Heart left ventricle (tissue), 13 donors: ENCODE measurements around the gene CEP85.

Source experiments
- POLR2A ChIP-seq, 2 donors: fragments of 450-650 bp; IDR thresholded peaks; one replicate each; pipeline ENCODE4 v1.6.1; 2017; ENCODE audit warnings: antibody characterized with exemption in 2 of 2, mild to moderate bottlenecking in 2 of 2, moderate library complexity in 2 of 2
- TF ChIP-seq, protein P1 (sequence below), 12 donors: fragments of 200-600 bp; sonication (generic) in 4 of 12; IDR thresholded peaks; one replicate each; pipeline versions ENCODE4 v1.5.0 to v1.8.0; 2018 to 2022; ENCODE audit warnings: antibody characterized with exemption in 12 of 12, mild to moderate bottlenecking in 5 of 12
- donor health status: ischemic (EF 13 %, LVEDD 7.1; RV severe dilation, severe dysfunction).
- donor health status: DM: no; HTN: yes; CAD: no.
- donor health status: DM: no; HTN: no; CAD: no.
- donor health status: ischemic (EF 25% LVEDD 6.9; RV normal size, moderate dysfunction).
- donor health status: ischemic (EF 25% LVEDD 5.7; RV mildly dilated, moderate dysfunction).
- donor health status: ischemic (EF 35%, LVEDD 5.7; RV mildly dilated, moderate dysfunction).
- donor health status: nonischemic (EF 11% LVEDD 7.7; RV severe dilation, severe dysfunction).
- donor health status: DM: yes; HTN: yes; CAD: no.
- donor health status: PGD.
- donor health status: ischemic (EF 29% LVEDD 5.4; RV normal size, mild dysfunction).
- donor health status: nonischemic (EF 23%, LVEDD 6.1; RV moderate dilation, normal function).

DNA sequence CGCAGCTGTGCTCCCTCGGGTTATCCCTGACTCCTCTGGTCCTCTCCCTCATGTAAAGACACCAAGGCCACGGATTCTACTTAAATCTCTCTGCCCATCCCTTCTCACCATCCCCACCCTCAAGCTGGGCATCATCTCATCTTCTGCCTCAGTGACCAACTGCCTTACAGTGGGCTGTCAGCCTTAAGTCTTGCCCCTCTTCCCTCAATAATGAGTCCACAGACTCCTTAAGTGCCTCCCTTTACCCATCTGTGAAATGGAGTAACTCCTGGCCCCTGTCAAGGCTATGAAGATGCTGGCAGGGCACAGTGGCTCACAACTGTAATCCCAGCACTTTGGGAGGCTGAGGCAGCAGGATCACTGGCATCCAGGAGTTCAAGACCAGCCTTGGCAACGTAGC, 57.9 kb downstream of the CEP85 start:
- TF ChIP-seq, protein P1, sequence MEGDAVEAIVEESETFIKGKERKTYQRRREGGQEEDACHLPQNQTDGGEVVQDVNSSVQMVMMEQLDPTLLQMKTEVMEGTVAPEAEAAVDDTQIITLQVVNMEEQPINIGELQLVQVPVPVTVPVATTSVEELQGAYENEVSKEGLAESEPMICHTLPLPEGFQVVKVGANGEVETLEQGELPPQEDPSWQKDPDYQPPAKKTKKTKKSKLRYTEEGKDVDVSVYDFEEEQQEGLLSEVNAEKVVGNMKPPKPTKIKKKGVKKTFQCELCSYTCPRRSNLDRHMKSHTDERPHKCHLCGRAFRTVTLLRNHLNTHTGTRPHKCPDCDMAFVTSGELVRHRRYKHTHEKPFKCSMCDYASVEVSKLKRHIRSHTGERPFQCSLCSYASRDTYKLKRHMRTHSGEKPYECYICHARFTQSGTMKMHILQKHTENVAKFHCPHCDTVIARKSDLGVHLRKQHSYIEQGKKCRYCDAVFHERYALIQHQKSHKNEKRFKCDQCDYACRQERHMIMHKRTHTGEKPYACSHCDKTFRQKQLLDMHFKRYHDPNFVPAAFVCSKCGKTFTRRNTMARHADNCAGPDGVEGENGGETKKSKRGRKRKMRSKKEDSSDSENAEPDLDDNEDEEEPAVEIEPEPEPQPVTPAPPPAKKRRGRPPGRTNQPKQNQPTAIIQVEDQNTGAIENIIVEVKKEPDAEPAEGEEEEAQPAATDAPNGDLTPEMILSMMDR (IDR thresholded peaks at IDR 0.05), result no peak
- no peak for TF ChIP-seq POLR2A (IDR thresholded peaks at IDR 0.05)
